HG03175 (cell line): ENCODE measurements around the gene FAM222A.
"Not testable (repeated sequence)": the region's sequence is repeated elsewhere in the genome, so short reads cannot be mapped to it uniquely, and the experiment has no call there.

Experiments used
- ATAC-seq: cut with Tn5 transposase; IDR thresholded peaks from one replicate; pipeline ENCODE4 v1.9.1; 2021; ENCODE audit warnings: mild to moderate bottlenecking, moderate library complexity; ENCODE audit not compliant: unreplicated experiment

FAM222A gene

GRCh38 chr12:109693653-109694600, 19.7 kb upstream of the FAM222A start:
- no peak for ATAC-seq

GRCh38 chr12:109694629-109695028, 19.0 kb upstream of the FAM222A start:
- not testable (repeated sequence) for ATAC-seq

GRCh38 chr12:109695416-109695815, 18.2 kb upstream of the FAM222A start:
- ATAC-seq = no peak

GRCh38 chr12:109695961-109696461, 17.6 kb upstream of the FAM222A start:
- ATAC-seq = no peak

GRCh38 chr12:109696485-109697269, 16.9 kb upstream of the FAM222A start:
- no peak for ATAC-seq

GRCh38 chr12:109697270-109697553, 16.4 kb upstream of the FAM222A start:
- no peak for ATAC-seq

- no peak for ATAC-seq
These were observed 15.7 kb upstream of the FAM222A start for GRCh38 chr12:109697877-109698468.

GRCh38 chr12:109698820-109699219, 14.8 kb upstream of the FAM222A start:
- ATAC-seq = no peak

- no peak for ATAC-seq
These were observed 12.6 kb upstream of the FAM222A start for GRCh38 chr12:109701064-109701463.

- no peak for ATAC-seq
These were observed 11.3 kb upstream of the FAM222A start for GRCh38 chr12:109702111-109702841.

GRCh38 chr12:109703684-109704083, 9.9 kb upstream of the FAM222A start:
- no peak for ATAC-seq

GRCh38 chr12:109704371-109705098, 9.1 kb upstream of the FAM222A start:
- no peak for ATAC-seq

GRCh38 chr12:109705291-109705690, 8.3 kb upstream of the FAM222A start:
- no peak for ATAC-seq

- ATAC-seq = no peak
These were observed 7.3 kb upstream of the FAM222A start for GRCh38 chr12:109706398-109706746.

- no peak for ATAC-seq
These were observed 6.7 kb upstream of the FAM222A start for GRCh38 chr12:109706747-109707469.

GRCh38 chr12:109707470-109707821, 6.2 kb upstream of the FAM222A start:
- ATAC-seq = no peak

GRCh38 chr12:109708939-109709338, 4.7 kb upstream of the FAM222A start:
- no peak for ATAC-seq

GRCh38 chr12:109709401-109709991, 4.1 kb upstream of the FAM222A start:
- no peak for ATAC-seq

- no peak for ATAC-seq
These were observed 3.3 kb upstream of the FAM222A start for GRCh38 chr12:109710205-109710746.
